ENCODE results near the gene CASKIN2.

DNA sequence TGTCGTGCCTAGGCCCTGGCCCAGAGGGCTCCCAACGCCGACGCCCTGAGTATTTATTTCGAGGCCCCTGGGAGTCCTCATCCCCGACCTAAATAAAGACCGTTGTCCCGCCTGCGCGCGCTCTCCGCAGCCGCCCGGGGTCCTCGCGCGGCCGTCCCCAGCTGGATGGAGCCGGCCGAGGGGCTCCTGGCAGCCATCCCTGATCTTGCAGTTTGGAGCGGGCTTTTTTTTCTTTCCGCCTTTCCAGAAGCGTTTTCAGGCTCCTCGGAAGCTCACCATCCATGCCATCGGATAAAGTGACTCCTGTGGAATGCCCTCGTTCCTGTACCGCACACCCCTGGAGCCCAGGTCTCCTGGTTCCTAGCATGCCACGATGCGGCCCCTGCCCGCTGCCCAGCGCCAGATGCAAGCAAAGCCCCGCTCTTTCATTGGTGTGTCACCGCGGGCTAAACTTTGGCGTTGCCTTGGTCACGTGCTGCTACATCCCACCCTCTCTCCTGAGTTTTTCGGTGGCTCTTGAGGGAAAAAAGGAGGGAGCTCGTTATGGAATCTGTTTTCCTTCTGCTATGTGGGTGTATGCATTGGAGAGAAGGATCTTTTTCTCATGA lies 58.2 kb downstream of the CASKIN2 start:
- TF ChIP-seq, protein P1, sequence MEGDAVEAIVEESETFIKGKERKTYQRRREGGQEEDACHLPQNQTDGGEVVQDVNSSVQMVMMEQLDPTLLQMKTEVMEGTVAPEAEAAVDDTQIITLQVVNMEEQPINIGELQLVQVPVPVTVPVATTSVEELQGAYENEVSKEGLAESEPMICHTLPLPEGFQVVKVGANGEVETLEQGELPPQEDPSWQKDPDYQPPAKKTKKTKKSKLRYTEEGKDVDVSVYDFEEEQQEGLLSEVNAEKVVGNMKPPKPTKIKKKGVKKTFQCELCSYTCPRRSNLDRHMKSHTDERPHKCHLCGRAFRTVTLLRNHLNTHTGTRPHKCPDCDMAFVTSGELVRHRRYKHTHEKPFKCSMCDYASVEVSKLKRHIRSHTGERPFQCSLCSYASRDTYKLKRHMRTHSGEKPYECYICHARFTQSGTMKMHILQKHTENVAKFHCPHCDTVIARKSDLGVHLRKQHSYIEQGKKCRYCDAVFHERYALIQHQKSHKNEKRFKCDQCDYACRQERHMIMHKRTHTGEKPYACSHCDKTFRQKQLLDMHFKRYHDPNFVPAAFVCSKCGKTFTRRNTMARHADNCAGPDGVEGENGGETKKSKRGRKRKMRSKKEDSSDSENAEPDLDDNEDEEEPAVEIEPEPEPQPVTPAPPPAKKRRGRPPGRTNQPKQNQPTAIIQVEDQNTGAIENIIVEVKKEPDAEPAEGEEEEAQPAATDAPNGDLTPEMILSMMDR (IDR thresholded peaks at IDR 0.05): no peak
- TF ChIP-seq POLR2AphosphoS5 (IDR thresholded peaks at IDR 0.05) (no peak), POLR2A (IDR thresholded peaks at IDR 0.05) (no peak), EP300 (IDR thresholded peaks at IDR 0.05) (no peak)
